Measurements from ENCODE around the gene XPNPEP3. TPM values are rescaled to one million over a fixed set of nuclear protein-coding genes. Genes with fewer than 3 reads are reported as not detected.

Gene XPNPEP3
- polyA plus RNA-seq, 1 donor, result 12.1 TPM

GRCh38 chr22:40960145-40960544 is 103.2 kb downstream of the XPNPEP3 start:
- no peaks in the 10 kb centered on the region for H3K4me1 ChIP-seq (ENCODE audit: control insufficient read depth, insufficient read depth, low read length)
- no peaks in the 10 kb centered on the region for H3K9me3 ChIP-seq (ENCODE audit: control insufficient read depth, low read depth, low read length)
- DNase-seq, result no peak
- H3K4me3 ChIP-seq (ENCODE audit: low read length), result no peak overlapping the region
- WGBS (ENCODE audit: insufficient coverage, low lambda C conversion rate), result no CpG with 5 or more reads among the region's 2 CpGs
- H3K36me3 ChIP-seq (ENCODE audit: control insufficient read depth, insufficient read depth, low read length), result peaks cover 42% of the 10 kb centered on the region
- H3K27ac ChIP-seq (ENCODE audit: low read length), result no peak overlapping the region
- H3K27me3 ChIP-seq (ENCODE audit: control insufficient read depth, insufficient read depth, low read length), result no peaks in the 10 kb centered on the region

- Histone ChIP-seq H3K9me3 (ENCODE audit: control insufficient read depth, low read depth, low read length) (no peaks in the 10 kb centered on the region), H3K27ac (ENCODE audit: low read length) (no peak overlapping the region), H3K27me3 (ENCODE audit: control insufficient read depth, insufficient read depth, low read length) (no peaks in the 10 kb centered on the region), H3K4me3 (ENCODE audit: low read length) (no peak overlapping the region), H3K36me3 (ENCODE audit: control insufficient read depth, insufficient read depth, low read length) (peaks cover 58% of the 10 kb centered on the region), H3K4me1 (ENCODE audit: control insufficient read depth, insufficient read depth, low read length) (no peaks in the 10 kb centered on the region)
- WGBS (ENCODE audit: insufficient coverage, low lambda C conversion rate), result no CpG with 5 or more reads among the region's 8 CpGs
- peak in 1 of 2 donors; percentile 27 for DNase-seq
Observed at GRCh38 chr22:40965936-40966725, 109.2 kb downstream of the XPNPEP3 start.

- 60% methylated on average over 1 of the region's 7 CpGs for WGBS (ENCODE audit: insufficient coverage, low lambda C conversion rate)
- no peaks in the 10 kb centered on the region for H3K27me3 ChIP-seq (ENCODE audit: control insufficient read depth, insufficient read depth, low read length)
- no peaks in the 10 kb centered on the region for H3K4me1 ChIP-seq (ENCODE audit: control insufficient read depth, insufficient read depth, low read length)
- no peak overlapping the region for H3K4me3 ChIP-seq (ENCODE audit: low read length)
- H3K9me3 ChIP-seq (ENCODE audit: control insufficient read depth, low read depth, low read length), result no peaks in the 10 kb centered on the region
- H3K36me3 ChIP-seq (ENCODE audit: control insufficient read depth, insufficient read depth, low read length), result peaks cover 56% of the 10 kb centered on the region
- no peak overlapping the region for H3K27ac ChIP-seq (ENCODE audit: low read length)
- DNase-seq, result no peak
Observed at GRCh38 chr22:40966726-40967085, 109.8 kb downstream of the XPNPEP3 start.

GRCh38 chr22:40967111-40967760 is 110.3 kb downstream of the XPNPEP3 start:
- no peak for DNase-seq
- Histone ChIP-seq H3K27ac (ENCODE audit: low read length) (no peak overlapping the region), H3K9me3 (ENCODE audit: control insufficient read depth, low read depth, low read length) (no peaks in the 10 kb centered on the region), H3K4me1 (ENCODE audit: control insufficient read depth, insufficient read depth, low read length) (no peaks in the 10 kb centered on the region), H3K27me3 (ENCODE audit: control insufficient read depth, insufficient read depth, low read length) (no peaks in the 10 kb centered on the region), H3K36me3 (ENCODE audit: control insufficient read depth, insufficient read depth, low read length) (peaks cover 55% of the 10 kb centered on the region), H3K4me3 (ENCODE audit: low read length) (no peak overlapping the region)
- 95% methylated on average over 3 of the region's 8 CpGs for WGBS (ENCODE audit: insufficient coverage, low lambda C conversion rate)

- H3K36me3 ChIP-seq (ENCODE audit: control insufficient read depth, insufficient read depth, low read length), result peaks cover 35% of the 10 kb centered on the region
- no peaks in the 10 kb centered on the region for H3K9me3 ChIP-seq (ENCODE audit: control insufficient read depth, low read depth, low read length)
- no peaks in the 10 kb centered on the region for H3K4me1 ChIP-seq (ENCODE audit: control insufficient read depth, insufficient read depth, low read length)
- H3K27me3 ChIP-seq (ENCODE audit: control insufficient read depth, insufficient read depth, low read length), result no peaks in the 10 kb centered on the region
- no peak for DNase-seq
- WGBS (ENCODE audit: insufficient coverage, low lambda C conversion rate), result 100% methylated on average over 1 of the region's 6 CpGs
- H3K27ac ChIP-seq (ENCODE audit: low read length), result no peak overlapping the region
- no peak overlapping the region for H3K4me3 ChIP-seq (ENCODE audit: low read length)
Observed at GRCh38 chr22:40972587-40972986, 115.6 kb downstream of the XPNPEP3 start.

- no peak overlapping the region for H3K27ac ChIP-seq (ENCODE audit: low read length)
- H3K4me3 ChIP-seq (ENCODE audit: low read length), result no peak overlapping the region
- DNase-seq, result no peak
- WGBS (ENCODE audit: insufficient coverage, low lambda C conversion rate), result no CpG with 5 or more reads among the region's 13 CpGs
- H3K36me3 ChIP-seq (ENCODE audit: control insufficient read depth, insufficient read depth, low read length), result peaks cover 31% of the 10 kb centered on the region
- H3K9me3 ChIP-seq (ENCODE audit: control insufficient read depth, low read depth, low read length), result no peaks in the 10 kb centered on the region
- H3K27me3 ChIP-seq (ENCODE audit: control insufficient read depth, insufficient read depth, low read length), result no peaks in the 10 kb centered on the region
- H3K4me1 ChIP-seq (ENCODE audit: control insufficient read depth, insufficient read depth, low read length), result no peaks in the 10 kb centered on the region
Observed at GRCh38 chr22:40973144-40973543, 116.2 kb downstream of the XPNPEP3 start.

GRCh38 chr22:40975366-40975765 is 118.4 kb downstream of the XPNPEP3 start:
- Histone ChIP-seq H3K27me3 (ENCODE audit: control insufficient read depth, insufficient read depth, low read length) (no peaks in the 10 kb centered on the region), H3K9me3 (ENCODE audit: control insufficient read depth, low read depth, low read length) (no peaks in the 10 kb centered on the region), H3K4me3 (ENCODE audit: low read length) (no peak overlapping the region), H3K4me1 (ENCODE audit: control insufficient read depth, insufficient read depth, low read length) (no peaks in the 10 kb centered on the region), H3K36me3 (ENCODE audit: control insufficient read depth, insufficient read depth, low read length) (peaks cover 20% of the 10 kb centered on the region), H3K27ac (ENCODE audit: low read length) (no peak overlapping the region)
- no CpG with 5 or more reads among the region's 1 CpG for whole genome bisulfite sequencing (ENCODE audit: insufficient coverage, low lambda C conversion rate)
- no peak for DNase-seq

GRCh38 chr22:40976866-40977700 is 120.1 kb downstream of the XPNPEP3 start:
- Histone ChIP-seq H3K27me3 (ENCODE audit: control insufficient read depth, insufficient read depth, low read length) (no peaks in the 10 kb centered on the region), H3K4me3 (ENCODE audit: low read length) (no peak overlapping the region), H3K4me1 (ENCODE audit: control insufficient read depth, insufficient read depth, low read length) (no peaks in the 10 kb centered on the region), H3K36me3 (ENCODE audit: control insufficient read depth, insufficient read depth, low read length) (peaks cover 11% of the 10 kb centered on the region), H3K27ac (ENCODE audit: low read length) (no peak overlapping the region), H3K9me3 (ENCODE audit: control insufficient read depth, low read depth, low read length) (no peaks in the 10 kb centered on the region)
- 89% methylated on average over 3 of the region's 18 CpGs for WGBS (ENCODE audit: insufficient coverage, low lambda C conversion rate)
- DNase-seq, result no peak

- Histone ChIP-seq H3K27me3 (ENCODE audit: control insufficient read depth, insufficient read depth, low read length) (no peaks in the 10 kb centered on the region), H3K36me3 (ENCODE audit: control insufficient read depth, insufficient read depth, low read length) (no peaks in the 10 kb centered on the region), H3K27ac (ENCODE audit: low read length) (no peak overlapping the region), H3K4me1 (ENCODE audit: control insufficient read depth, insufficient read depth, low read length) (no peaks in the 10 kb centered on the region), H3K9me3 (ENCODE audit: control insufficient read depth, low read depth, low read length) (no peaks in the 10 kb centered on the region), H3K4me3 (ENCODE audit: low read length) (no peak overlapping the region)
- DNase-seq, result no peak
- WGBS (ENCODE audit: insufficient coverage, low lambda C conversion rate), result 100% methylated on average over 7 of the region's 7 CpGs
Observed at GRCh38 chr22:40979198-40979597, 122.2 kb downstream of the XPNPEP3 start.

- no CpG with 5 or more reads among the region's 8 CpGs for WGBS (ENCODE audit: insufficient coverage, low lambda C conversion rate)
- H3K27ac ChIP-seq (ENCODE audit: low read length), result no peak overlapping the region
- DNase-seq, result no peak
- no peaks in the 10 kb centered on the region for H3K36me3 ChIP-seq (ENCODE audit: control insufficient read depth, insufficient read depth, low read length)
- no peaks in the 10 kb centered on the region for H3K4me1 ChIP-seq (ENCODE audit: control insufficient read depth, insufficient read depth, low read length)
- H3K4me3 ChIP-seq (ENCODE audit: low read length), result no peak overlapping the region
- no peaks in the 10 kb centered on the region for H3K9me3 ChIP-seq (ENCODE audit: control insufficient read depth, low read depth, low read length)
- H3K27me3 ChIP-seq (ENCODE audit: control insufficient read depth, insufficient read depth, low read length), result no peaks in the 10 kb centered on the region
Observed at GRCh38 chr22:40979871-40980270, 122.9 kb downstream of the XPNPEP3 start.

Data from large intestine (tissue), 3 donors.